Activated CD8-positive, alpha-beta memory T cell treated with anti-CD3 and anti-CD28 coated beads, Interleukin-2, amount 50 U/mL, for 48 hours (primary cell): Measurements from ENCODE around the gene COP1.
"Not testable (repeated sequence)": the region's sequence is repeated elsewhere in the genome, so short reads cannot be mapped to it uniquely, and the experiment has no call there.

Experiments used
- DNase-seq: peaks from one replicate; pipeline ENCODE4 v3.0.0-alpha.2; 2020

COP1 gene

DNA sequence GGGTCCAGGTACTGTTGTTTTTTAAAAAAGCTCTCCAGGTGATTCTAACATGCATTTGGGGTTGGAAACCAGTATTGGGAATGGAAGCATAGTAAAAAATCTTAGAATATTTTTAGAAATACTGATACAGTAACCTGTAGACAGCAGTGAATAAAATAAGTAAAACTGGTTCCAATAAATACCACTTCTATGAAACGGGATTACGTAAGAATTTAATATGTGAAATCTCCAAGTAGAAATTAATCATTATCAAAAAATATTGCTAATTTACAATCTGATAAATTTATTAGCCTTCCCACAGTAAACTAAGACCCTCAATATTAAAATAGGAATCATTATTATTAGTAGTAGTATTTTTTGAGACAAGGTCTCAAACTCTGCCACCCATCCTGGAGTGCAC is 177.5 kb downstream of the COP1 start:
- no peak for DNase-seq

DNA sequence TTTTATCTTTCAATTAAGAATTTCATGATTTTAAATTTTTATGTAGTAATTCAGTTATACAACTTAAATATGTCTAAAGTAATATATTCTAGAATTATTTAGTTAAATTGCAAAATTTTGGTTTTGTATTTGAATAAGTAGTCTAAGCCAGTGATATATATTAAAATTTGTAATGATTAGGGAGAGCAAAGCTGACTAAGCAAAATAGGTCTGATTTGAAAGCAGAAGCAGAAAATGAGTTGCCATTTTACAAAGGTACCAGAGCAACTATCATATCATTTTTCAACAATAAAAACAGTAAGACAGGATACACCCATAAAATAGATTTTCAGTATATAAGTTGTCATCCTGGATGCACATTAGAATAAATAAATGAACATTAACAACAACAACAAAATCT is 177.9 kb downstream of the COP1 start:
- no peak for DNase-seq

DNA sequence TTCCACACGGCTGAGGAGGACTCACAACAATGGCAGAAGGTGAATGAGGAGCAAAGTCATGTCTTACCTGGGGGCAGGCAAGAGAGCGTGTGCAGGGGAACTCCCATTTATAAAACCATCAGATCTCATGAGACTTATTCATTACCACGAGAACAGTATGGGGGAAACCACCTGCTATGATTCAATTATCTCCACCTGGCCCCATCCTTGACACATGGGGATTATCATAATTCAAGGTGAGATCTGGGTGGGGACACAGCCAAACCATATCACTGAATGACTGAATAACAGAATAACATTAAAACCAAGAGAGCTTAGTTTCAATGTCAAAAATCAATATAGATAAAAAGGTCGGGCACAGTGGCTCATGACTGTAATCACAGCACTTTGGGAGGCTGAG is 179.2 kb downstream of the COP1 start:
- DNase-seq, result not testable (repeated sequence)

DNA sequence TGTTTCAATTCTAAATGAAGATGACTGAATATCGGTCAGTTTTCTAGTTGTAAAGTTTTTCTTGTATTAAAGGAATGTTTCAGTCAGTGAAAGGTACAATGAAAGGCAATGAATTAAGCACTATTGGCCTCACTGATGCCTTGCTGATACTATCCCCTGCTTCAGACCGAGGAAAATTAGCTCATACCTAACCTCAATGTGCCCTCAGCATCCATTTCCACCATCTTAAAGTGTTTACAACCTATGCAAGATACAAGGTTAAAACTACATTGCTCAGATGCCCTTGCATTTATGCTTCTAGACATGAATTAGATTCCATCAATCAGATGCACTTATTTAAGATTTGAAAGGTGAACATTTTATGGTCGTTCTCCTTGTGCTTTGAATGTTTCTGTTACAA is 184.5 kb downstream of the COP1 start:
- no peak for DNase-seq

DNA sequence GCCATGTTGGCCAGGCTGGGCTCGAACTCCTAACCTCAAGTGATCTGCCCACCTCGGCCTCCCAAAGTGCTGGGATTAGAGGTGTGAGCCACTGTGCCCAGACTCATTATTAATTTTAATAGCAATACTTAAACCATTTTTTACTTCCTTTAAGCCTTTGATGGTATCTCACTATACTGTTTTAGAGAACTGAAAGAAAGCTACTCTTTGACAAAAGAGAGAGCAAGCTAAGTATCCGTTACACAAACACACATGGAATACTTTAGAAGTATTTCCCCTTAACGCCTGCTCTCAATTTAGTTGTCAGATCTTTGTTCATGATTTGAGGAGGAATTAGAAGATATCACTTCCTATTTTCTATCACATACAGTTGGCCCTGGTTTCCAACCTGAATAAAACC is 189.4 kb downstream of the COP1 start:
- DNase-seq, result no peak

DNA sequence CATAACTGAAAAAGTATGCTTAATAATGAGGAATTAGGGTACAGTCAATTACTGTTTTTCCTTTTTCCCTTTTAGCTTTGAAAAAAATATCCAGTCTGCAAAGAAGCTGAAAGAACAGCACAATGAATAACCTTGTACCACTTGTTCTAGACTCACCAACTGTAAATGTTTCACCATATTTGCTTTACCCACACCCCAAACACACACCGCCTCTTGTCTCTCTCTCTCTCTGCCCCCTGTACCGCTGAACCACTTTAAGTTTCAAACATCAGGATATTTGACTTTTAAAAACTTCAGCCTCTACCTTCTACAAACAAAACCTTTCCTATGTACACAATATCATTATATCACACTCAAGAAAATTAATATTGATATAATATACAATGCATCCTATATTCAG is 197.1 kb downstream of the COP1 start:
- DNase-seq, result no peak

DNA sequence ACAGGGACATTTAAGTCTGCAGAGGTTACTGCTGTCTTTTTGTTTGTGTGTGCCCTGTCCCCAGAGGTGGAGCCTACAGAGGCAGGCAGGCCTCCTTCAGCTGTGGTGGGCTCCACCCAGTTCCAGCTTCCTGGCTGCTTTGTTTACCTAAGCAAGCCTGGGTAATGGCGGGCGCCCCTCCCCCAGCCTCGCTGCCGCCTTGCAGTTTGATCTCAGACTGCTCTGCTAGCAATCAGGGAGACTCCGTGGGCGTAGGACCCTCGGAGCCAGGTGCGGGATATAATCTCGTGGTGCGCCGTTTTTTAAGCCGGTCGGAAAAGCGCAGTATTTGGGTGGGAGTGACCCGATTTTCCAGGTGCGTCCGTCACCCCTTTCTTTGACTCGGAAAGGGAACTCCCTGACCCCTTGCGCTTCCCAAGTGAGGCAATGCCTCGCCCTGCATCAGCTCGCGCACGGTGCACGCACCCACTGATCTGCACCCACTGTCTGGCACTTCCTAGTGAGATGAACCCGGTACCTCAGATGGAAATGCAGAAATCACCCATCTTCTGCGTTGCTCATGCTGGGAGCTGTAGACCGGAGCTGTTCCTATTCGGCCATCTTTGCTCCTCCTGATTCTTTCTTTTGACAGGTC is 199.2 kb downstream of the COP1 start:
- DNase-seq, result not testable (repeated sequence)

DNA sequence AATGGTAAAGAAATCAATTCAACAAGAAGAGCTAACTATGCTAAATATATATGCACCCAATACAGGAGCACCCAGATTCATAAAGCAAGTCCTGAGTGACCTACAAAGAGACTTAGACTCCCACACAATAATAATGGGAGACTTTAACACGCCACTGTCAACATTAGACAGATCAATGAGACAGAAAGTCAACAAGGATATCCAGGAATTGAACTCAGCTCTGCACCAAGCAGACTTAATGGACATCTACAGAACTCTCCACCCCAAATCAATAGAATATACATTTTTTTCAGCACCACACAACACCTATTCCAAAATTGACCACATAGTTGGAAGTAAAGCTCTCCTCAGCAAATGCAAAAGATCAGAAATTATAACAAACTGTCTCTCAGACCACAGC is 212.4 kb downstream of the COP1 start:
- not testable (repeated sequence) for DNase-seq

DNA sequence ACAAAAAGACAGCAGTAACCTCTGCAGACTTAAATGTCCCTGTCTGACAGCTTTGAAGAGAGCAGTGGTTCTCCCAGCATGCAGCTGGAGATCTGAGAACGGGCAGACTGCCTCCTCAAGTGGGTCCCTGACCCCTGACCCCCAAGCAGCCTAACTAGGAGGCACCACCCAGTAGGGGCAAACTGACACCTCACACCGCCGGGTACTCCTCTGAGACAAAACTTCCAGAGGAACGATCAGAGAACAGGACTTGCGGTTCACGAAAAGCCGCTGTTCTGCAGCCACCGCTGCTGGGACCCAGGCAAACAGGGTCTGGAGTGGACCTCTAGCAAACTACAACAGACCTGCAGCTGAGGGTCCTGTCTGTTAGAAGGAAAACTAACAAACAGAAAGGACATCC is 214.3 kb downstream of the COP1 start:
- DNase-seq, result not testable (repeated sequence)

- not testable (repeated sequence) for DNase-seq
Observed at GRCh38 chr1:175992202-175992601, 214.9 kb downstream of the COP1 start.

GRCh38 chr1:175984813-175985212 is 222.3 kb downstream of the COP1 start:
- no peak for DNase-seq

DNA sequence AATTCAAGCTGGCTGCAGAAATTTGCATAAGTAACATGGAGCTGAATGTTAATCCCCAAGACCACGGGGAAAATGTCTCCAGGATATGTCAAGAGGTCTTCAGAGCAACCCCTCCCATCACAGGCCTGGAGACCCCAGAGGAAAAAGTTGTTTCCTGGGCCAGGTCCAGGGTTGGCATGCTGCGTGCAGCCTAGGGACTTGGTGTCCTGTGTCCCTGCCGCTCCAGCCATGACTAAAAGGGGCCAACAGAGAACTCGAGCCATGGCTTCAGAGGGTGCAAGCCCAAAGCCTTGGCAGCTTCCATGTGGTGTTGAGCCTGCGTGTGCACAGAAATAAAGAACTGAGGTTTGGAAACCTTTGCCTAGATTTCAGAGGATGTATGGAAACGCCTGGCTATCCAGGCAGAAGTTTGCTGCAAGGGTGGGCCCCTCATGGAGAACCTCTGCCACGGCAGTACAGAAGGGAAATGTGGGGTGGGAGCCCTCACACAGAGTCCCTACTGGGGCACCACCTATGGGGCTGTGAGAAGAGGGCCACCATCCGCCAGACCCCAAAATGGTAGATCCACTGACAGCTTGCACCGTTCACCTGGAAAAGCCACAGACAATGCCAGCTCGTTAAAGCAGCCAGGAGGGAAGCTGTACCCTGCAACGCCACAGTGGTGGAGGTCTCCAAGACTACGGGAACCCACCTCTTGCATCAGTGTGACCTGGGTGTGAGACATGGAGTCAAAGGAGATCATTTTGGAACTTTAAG is 222.9 kb downstream of the COP1 start:
- no peak for DNase-seq

DNA sequence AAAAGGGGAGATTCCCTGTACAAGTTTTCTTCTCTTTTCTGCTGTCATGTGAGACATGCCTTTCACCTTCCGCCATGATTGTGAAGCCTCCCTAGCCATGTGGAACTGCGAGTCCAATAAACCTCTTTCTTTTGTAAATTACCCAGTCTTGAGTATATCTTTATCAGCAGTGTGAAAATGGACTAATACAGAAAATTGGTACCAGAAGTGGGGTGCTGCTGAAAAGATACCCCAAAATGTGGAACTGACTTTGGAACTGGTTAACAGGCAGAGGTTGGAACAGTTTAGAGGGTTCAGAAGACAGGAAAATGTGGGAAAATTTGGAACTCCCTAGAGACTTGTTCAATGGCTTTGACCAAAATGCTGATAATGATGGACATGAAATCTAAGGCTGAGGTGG is 223.7 kb downstream of the COP1 start:
- not testable (repeated sequence) for DNase-seq

GRCh38 chr1:175981128-175981527 is 226.0 kb downstream of the COP1 start:
- DNase-seq, result no peak

- DNase-seq, result no peak
Observed at GRCh38 chr1:175978926-175979325, 228.2 kb downstream of the COP1 start.

DNA sequence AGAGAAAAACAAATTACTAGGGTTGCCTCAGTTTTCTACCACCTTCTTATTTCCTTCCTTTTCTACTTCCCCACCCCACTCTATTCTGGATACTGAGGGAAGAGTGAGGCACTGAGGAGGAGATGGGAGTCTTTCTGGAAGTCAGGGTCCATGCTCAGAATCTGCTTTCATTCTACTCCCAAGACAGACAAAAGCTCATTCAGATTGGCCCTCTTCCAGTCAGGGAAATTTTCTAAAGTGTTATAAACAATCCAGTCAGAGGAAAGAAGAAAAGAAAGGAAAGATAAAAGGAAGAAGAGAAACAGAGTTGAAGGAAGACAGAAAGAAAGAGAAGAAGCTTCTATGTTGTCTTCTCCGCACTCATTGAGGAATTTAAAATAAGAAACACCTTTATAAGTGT is 228.6 kb downstream of the COP1 start:
- DNase-seq, result no peak

DNA sequence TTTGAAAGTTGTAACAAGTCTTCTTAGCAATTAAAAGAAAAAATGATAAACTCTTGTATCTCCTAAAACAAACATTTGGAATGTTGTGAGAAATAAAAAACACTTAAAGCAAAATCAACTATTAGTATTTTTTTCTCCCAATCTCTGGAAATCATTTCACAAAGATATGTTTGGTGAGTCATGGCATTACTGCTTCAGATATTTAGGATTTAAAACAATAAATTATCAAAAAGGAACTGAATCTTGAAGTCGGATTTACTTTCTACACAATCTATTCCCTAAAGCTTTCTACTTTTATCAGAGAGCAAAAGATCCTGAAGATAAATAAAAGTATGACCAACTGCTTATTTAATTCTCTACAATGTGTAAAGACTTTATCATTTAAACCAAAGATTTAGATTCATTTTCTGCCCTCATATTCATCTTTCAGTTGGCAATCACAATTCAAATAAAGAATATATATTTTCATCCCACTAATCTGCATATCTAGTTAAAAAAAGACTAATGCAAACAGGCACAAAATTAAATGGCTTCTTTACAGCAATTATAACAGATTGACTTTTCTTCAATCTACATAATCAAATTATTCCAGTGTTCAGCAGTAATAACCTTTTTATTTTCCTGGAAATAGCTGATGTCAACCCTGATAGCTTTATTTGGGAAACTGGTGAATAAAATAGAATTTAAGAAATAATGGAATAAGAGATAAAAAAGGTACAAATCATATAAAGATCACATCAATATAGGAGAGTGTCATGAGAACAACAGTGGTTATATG is 230.0 kb downstream of the COP1 start:
- no peak for DNase-seq

- no peak for DNase-seq
Observed at GRCh38 chr1:175969231-175969630, 237.9 kb downstream of the COP1 start.

GRCh38 chr1:175968486-175969172 is 238.5 kb downstream of the COP1 start:
- no peak for DNase-seq

DNA sequence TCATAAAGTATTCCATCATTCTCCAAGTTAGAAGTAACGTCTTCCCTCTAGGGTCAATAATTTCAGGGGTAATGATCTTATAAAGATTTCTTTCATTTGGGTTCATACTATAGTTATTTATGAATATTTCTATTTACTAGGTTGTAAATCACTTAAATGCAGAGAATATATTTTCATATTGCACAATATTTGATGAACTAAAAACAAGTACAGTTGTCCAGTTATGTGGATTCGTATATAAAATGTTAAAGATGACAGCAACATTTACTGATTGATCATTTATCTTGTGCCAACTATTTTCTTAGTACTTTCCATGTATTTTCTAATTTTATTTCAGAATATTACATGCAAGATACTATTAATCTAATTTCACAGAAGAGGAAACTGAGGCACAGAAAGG is 243.3 kb downstream of the COP1 start:
- no peak for DNase-seq

GRCh38 chr1:175960169-175960568 is 246.9 kb downstream of the COP1 start:
- no peak for DNase-seq

DNA sequence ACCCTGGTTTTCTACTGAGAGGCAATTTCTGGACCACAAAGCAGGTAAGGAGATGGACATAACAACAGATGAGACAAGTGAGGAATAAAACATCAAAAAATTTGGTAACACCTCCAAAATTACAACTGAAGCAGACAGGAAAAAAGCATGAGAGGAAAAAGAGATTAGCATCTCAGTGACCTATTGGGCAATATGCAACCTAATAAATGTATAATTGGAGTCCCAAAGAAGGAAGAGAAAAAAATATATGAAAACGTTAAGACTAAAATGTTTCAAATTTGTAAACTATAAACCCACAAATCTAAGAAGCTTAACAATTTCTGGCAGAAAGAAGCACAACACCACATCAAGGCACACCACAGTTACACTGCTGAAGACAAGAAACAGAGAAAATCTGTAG is 255.5 kb downstream of the COP1 start:
- DNase-seq, result no peak

- DNase-seq, result no peak
Observed at GRCh38 chr1:175947771-175948170, 259.3 kb downstream of the COP1 start.
